Heart left ventricle (tissue), 13 donors: Measurements from ENCODE around the gene LAPTM4A.

Experiments used
- POLR2A ChIP-seq, 2 donors: fragments of 450-650 bp; IDR thresholded peaks; one replicate each; pipeline ENCODE4 v1.6.1; 2017; ENCODE audit warnings: antibody characterized with exemption in 2 of 2, mild to moderate bottlenecking in 2 of 2, moderate library complexity in 2 of 2
- TF ChIP-seq, protein P1 (sequence below), 12 donors: fragments of 200-600 bp; sonication (generic) in 4 of 12; IDR thresholded peaks; one replicate each; pipeline versions ENCODE4 v1.5.0 to v1.8.0; 2018 to 2022; ENCODE audit warnings: antibody characterized with exemption in 12 of 12, mild to moderate bottlenecking in 5 of 12
- donor health status: ischemic (EF 13 %, LVEDD 7.1; RV severe dilation, severe dysfunction).
- donor health status: DM: no; HTN: yes; CAD: no.
- donor health status: DM: no; HTN: no; CAD: no.
- donor health status: ischemic (EF 25% LVEDD 6.9; RV normal size, moderate dysfunction).
- donor health status: ischemic (EF 25% LVEDD 5.7; RV mildly dilated, moderate dysfunction).
- donor health status: ischemic (EF 35%, LVEDD 5.7; RV mildly dilated, moderate dysfunction).
- donor health status: nonischemic (EF 11% LVEDD 7.7; RV severe dilation, severe dysfunction).
- donor health status: DM: yes; HTN: yes; CAD: no.
- donor health status: PGD.
- donor health status: ischemic (EF 29% LVEDD 5.4; RV normal size, mild dysfunction).
- donor health status: nonischemic (EF 23%, LVEDD 6.1; RV moderate dilation, normal function).

DNA sequence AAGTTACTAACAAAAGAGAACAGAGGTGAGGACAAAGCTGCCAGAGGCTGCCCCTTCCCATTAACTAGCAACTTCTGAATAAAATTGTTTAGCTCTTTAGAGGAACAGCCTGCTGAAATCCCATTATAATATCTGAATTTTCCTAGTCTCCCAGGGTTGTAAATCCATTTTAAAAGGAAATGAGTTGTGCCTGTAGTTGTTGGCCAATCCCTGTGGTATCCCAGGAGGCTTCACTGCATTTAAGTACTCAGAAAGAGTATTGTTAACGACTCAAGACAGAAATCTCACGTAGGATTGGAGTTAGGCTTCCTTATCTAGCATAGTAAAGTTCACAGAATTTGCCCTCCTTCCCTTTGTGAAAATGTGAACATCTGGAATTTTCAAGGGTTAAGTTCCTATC, 8.9 kb downstream of the LAPTM4A start:
- TF ChIP-seq, protein P1, sequence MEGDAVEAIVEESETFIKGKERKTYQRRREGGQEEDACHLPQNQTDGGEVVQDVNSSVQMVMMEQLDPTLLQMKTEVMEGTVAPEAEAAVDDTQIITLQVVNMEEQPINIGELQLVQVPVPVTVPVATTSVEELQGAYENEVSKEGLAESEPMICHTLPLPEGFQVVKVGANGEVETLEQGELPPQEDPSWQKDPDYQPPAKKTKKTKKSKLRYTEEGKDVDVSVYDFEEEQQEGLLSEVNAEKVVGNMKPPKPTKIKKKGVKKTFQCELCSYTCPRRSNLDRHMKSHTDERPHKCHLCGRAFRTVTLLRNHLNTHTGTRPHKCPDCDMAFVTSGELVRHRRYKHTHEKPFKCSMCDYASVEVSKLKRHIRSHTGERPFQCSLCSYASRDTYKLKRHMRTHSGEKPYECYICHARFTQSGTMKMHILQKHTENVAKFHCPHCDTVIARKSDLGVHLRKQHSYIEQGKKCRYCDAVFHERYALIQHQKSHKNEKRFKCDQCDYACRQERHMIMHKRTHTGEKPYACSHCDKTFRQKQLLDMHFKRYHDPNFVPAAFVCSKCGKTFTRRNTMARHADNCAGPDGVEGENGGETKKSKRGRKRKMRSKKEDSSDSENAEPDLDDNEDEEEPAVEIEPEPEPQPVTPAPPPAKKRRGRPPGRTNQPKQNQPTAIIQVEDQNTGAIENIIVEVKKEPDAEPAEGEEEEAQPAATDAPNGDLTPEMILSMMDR (IDR thresholded peaks at IDR 0.05): no peak
- no peak for TF ChIP-seq POLR2A (IDR thresholded peaks at IDR 0.05)
